ENCODE data around the gene PPP2R5C. TPM values are rescaled to one million over a fixed set of nuclear protein-coding genes. Genes with fewer than 3 reads are reported as not detected.
"Not testable (repeated sequence)": the region's sequence is repeated elsewhere in the genome, so short reads cannot be mapped to it uniquely, and the experiment has no call there.

Gene PPP2R5C
- total RNA-seq, 1 donor from 2014 or later = 202 TPM

DNA sequence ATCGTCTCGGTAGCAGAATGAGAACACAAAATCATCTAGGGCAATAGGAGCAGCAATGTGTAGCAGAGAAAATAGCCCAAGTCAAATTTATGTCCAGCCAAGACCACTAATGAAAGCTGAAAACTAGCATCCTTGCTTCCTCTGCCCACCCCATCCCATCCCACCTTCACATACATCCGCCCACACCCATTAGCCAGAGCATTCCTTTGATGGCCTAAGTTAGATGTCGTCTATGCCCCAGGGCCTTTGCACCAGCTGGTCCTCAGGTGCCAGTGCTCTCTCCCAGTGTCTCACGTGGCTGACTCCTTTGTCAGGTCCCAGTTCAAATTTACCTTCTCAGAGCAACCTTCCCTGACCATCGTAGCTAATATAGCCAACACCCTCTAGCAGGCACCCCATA is 17.8 kb upstream of the PPP2R5C start:
- no peak for DNase-seq (ENCODE audit: low spot score)
- intact Hi-C loops (cut with DNase I) = no loop called here

DNA sequence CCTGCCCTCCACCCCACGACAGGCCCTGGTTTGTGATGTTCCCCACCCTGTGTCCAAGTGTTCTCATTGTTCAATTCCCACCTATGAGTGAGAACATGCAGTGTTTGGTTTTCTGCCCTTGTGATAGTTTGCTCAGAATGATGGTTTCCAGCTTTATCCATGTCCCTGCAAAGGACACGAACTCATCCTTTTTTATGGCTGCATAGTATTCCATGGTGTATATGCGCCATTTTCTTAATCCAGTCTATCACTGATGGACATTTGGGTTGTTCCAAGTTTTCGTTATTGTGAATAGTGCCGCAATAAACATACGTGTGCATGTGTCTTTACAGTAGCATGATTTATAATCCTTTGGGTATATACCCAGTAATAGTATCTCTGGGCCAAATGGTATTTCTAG is 17.1 kb upstream of the PPP2R5C start:
- intact Hi-C loops (cut with DNase I); DNase-seq (ENCODE audit: low spot score): not testable (repeated sequence)

DNA sequence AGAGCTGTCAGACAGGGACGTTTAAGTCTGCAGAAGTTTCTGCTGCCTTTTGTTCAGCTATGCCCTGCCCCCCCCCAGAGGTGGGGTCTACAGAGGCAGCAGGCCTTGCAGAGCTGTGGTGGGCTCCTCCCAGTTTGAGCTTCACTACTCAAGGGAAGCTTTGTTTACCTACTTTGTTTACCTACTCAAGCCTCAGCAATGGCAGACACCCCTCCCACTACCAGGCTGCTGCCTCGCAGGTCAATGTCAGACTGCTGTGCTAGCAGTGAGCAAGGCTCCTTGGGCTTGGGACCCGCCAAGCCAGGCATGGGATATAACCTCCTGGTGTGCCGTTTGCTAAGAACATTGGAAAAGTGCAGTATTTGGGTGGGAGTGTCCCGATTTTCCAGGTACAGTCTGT is 11.8 kb upstream of the PPP2R5C start:
- intact Hi-C loops (cut with DNase I) = not testable (repeated sequence)

DNA sequence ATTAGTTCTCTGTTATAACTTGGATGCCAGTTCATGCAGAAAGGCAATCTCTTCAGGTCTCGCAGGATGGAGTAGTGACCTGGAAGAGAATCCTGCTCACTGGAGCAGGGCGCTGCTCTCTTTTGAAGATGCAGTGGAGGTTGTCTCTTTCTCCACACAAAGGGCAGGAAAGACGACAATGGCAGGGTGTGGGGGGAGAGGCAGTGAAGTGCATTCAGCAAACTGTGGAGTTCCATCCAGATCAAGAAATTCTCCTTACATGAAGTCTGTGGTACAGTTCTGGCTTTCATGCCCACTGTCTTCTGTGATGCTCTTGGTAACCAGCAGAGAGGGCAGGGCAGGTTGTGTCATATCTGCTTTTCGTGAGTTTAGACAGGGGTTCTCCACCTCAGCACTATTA is 6.6 kb upstream of the PPP2R5C start:
- intact Hi-C loops (cut with DNase I) = no loop called here
- DNase-seq (ENCODE audit: low spot score) = no peak

More for the DNA sequence above, 11.8 kb upstream of the PPP2R5C start:
- DNase-seq (ENCODE audit: low spot score) = not testable (repeated sequence)

DNA sequence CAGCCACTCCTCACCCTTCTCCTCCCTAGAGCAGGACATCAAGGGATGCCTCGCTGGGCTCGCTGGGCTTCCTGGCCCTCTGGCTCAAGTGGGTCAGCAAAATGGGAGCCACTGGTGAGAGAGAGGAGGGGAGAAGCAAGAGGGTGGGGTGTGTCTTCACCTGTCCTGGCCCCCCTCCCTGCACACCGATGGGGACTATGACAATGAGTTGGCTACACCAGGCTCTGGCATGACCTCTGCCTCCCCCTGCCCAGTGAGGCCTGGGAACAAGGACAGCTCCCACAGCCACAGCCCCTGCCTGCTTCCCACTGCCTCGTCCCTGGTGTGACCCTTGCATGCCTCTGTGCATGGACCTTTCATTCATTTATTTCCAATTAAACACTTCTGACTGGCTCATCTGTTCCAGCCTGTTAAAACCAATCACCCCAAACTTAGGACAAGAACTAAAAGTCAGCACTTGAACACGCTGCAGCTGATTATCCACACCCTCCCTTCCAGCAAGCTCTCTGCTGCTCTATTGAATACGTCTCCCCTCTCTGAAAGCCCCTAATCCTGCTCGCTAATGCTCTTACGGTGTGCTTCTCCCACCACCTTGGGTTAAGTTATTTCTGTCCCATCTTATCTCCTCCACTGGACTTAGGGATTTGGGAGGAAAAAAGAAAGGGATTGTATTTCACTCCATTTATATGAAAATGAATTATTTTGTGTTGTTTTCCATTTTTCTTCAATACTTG is 5.8 kb upstream of the PPP2R5C start:
- DNase-seq (ENCODE audit: low spot score) = no peak
- intact Hi-C loops (cut with DNase I) = no loop called here

DNA sequence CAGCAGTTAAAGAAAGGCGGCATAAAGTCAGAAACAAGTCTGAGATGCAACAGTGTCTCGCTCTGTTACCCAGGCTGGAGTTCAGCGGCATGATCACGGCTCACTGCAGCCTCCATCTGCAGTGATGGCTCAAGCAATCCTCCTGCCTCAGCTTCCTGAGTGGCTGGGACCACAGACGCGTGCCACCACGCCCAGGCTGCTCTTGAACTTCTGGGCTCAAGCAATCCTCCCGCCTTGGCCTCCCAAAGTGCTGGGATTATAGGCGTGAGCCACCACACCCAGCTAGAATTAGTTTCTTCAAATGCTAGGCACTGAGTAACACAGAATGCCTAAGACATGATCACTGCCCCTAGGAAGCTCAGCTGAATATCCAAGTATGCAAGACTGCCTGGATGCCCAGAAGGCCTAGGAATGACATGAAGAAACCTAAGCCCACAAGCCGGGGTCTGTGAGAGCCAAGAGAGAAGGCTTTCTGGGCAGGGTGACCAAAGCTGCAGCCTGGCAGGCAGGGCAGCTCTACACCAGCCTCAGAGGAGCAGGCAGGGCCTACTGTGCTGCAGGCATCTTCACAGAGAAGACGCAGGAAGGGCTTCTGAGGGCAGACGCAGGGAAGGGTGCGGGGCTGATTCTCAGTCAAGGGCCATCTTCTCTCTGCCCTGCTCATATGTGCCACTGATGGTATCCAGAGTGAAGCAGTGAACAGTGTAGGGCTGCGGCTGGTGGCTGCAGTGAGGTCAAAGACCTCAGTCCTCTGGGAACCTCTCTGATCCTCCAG is 4.3 kb upstream of the PPP2R5C start:
- intact Hi-C loops (cut with DNase I) = no loop called here

DNA sequence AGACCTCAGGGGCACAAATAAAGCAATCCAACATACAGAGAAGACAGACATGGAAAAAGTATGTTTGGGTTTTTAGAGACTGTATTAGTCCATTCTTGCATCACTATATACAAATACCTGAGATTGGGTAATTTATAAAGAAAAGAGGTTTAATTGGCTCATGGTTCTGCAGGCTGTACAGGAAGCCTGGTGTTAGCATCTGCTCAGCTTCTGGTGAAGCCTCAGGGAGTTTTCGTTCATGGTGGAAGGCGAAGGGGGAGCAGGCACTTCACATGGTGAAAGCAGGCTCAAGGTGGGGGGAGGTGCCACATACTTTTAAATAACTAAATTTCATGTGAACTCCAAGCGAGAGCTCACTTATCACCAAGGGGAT is 3.7 kb upstream of the PPP2R5C start:
- intact Hi-C loops (cut with DNase I) = no loop called here
- no peak for DNase-seq (ENCODE audit: low spot score)

More for the DNA sequence above, 4.3 kb upstream of the PPP2R5C start:
- DNase-seq (ENCODE audit: low spot score) = no peak

DNA sequence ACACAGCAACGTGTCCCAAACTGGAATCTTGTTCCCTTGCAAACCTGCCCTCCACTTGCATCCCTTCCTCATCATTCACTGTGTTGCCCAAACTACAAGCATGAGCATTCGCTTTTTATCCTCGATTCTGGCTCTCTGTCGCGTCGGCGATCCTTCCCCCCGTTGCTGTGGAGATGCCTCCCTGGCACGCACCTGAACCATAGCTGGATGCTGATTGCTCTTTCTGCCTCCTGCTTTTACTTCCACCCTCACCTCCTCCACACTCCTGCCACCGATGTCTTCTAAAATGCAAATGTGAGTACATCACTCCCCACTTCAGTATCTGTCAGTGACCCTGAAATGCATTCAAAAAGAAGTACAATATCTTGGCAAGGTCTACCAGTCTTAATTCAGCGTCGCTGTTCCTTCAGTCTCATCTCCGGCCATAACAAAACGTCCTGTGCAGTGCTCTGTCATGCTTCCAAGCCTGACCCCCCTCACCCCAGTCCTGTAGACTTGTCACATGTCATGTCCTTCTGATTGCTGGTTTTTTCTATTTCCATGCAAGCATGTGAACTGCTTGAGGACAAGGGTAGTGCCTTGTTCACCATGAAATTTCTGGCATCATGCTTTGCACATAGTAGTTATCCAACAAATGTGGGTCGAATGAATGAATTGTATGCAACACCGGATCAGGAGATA is 2.5 kb upstream of the PPP2R5C start:
- intact Hi-C loops (cut with DNase I) = no loop called here
- DNase-seq (ENCODE audit: low spot score) = no peak

DNA sequence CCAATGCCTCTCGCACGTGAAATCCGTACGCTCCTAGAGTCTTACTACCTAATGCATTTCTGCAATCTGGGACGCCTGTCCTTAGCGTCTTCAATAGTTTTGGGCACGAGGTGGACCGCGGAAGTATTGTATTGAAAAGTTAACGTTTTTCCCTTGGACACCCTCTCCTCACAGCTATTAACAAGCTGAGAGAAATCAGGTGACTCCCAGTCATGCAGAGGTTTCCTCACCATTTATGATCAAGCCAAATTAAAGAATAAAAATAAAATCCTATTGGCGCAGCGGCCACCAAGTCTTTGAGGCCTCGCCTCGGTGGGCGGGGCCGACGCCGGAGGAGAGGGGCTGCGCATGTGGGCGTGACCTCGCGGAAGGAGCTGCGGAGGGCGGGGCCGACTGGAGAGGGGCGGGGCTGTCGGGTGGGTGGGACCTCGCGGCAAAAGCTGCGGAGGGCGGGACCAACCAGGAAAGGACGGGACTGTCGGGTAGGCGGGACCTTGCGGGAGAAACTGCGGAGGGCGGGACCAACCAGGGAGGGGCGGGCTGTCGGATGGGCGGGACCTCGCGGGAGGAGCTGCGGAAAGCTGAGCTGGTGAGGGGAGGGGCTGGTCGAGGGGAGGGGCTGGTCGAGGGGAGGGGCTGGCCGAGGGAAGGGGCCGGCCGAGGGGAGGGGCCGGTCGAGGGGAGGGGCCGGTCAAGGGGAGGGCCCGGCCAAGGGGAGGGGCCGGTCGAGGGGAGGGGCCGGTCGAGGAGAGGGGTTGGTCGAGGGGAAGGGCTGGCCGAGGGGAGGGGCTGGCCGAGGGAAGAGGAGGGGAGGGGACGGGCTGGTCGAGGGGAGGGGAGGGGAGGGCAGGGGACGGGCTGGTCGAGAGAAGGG is 1.1 kb upstream of the PPP2R5C start:
- DNase-seq (ENCODE audit: low spot score) = peak; percentile 100
- intact Hi-C loops (cut with DNase I) = loop anchor here (5.0 kb wide), 2 partner anchors 53 to 202 kb away; partner anchors contain the start of gene DYNC1H1

DNA sequence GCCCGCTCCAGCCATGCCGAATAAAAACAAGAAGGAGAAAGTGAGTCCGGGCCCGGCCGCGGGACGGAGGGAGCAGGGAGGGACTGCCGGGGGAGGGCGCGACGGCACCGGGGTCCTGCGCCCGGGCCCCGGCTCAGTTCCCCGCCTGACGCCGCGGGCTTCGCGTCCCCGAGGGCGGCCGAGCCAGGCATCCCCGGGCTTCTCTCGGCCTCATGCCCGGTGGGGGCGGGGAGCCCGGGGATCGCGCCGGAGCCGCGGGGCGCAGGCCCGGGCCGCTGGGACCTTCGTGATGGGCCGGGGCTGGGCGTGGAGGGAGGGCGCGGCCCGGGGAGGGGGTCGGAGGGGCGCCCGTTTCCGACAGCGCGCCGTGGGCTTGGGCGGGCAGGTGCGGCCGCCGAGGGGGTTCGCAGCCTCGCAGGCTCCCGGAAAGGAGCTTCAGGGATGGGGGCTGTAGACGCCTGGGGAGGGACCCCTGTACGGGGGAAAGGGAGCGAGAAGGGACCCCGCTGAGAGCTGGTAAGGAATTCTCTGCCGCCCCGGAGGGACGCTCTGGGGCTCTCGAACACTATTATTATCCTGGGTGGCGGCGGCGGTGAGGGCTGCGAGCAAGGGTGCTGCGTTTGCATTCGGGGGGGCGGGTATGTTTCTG is 496 bp downstream of the PPP2R5C start:
- DNase-seq (ENCODE audit: low spot score) = no peak
- intact Hi-C loops (cut with DNase I) = loop anchor here (5.0 kb wide), 2 partner anchors 55 to 200 kb away; partner anchors contain the start of gene DYNC1H1

DNA sequence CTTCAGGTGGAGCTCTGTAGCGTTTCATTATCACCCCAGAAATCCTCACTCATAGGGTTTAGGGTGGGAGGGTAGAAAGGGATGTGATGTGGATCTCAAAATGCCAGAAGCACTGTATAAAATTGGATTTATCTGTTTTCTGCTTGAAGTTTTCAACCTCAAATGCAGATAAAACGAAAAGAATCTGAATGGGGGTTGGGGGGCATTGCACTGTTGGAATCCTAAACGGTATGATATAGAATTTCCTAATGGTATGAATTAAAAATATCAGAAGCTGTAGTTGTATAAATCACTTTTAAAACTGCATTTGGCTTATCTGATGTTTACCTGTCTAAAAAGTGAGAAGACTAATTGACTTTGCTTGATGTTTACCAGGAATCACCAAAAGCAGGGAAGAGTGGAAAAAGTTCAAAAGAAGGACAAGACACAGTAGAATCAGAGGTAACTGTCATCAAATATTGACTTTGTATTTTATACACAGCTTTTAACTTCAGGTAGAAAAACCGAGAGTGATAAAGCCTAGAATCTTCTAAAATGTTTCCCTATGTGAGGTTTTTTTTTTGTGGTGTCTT is 1.1 kb downstream of the PPP2R5C start:
- intact Hi-C loops (cut with DNase I) = loop anchor here (5.0 kb wide), 2 partner anchors 55 to 200 kb away; partner anchors contain the start of gene DYNC1H1
- DNase-seq (ENCODE audit: low spot score) = no peak

DNA sequence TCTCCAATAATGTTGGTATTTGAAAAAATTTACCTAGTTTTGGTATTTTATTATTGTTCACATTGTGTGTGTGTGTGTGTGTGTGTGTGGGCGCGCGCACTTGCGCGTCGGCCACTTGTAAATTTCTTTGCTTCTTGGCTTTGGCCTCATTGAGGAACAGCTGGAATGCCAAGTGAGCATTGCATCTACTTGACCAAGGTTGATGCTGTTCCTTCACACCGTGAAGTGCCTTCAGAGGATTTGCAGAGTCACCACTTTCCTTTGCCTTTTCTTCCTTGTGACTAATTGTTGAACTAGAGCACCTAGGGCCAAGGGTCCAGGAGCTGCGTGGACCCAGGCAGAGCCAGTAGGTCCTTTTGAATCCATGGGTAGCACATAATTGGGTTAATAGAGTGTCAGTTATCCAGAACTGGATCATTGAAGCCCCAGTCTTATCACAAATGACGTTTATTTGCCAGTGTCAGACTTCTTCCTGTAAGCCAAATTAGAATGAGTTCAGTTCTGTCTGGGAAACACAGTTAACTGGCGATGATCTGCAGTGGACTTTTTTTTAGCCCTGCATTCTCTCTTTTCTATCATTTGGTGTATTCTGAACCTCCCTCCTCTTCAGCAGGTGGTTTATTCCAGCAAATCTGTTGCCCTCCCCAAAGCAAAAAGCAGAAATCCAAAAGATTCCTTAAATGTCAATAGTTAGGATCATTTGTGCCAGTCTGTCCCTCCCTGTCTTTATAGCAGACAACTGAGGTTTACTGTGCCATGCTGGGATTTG is 2.6 kb downstream of the PPP2R5C start:
- no peak for DNase-seq (ENCODE audit: low spot score)
- intact Hi-C loops (cut with DNase I) = loop anchor here (5.0 kb wide), 2 partner anchors 57 to 198 kb away; partner anchors contain the start of gene DYNC1H1

DNA sequence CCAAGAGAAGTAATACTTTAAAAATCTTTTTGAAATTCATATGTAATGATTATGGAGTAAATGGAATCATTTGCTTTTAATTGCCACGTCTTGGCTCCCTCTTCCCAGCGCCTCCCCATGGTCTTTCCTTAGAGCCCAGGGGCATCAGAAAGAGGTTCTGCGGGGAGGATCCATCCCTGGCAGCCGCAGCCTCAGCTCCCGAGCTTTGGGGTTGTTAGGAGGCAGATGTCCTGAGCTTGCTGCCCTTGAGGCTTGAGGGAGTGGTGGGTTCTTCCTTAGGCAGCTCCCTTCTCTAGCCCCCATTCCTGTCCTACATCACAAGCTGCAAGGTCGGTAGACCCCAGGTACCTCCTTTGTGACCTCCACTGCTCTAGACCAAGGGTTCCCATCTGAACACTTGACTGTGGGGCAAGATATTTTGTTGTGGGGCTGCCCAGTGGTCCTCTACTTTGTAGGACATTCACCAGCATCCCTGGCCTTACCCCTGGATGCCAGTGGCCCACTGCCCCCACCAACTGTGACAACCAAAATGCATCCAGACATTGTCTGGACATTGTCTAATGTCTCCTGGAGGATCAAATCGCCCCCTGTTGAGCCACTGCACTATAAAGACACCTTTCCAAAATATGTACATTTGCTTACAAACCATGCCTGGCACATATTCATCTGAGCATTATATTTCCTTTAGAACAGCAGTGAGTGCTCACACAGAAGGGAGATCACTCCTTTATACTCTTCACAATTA is 6.3 kb downstream of the PPP2R5C start:
- no peak for DNase-seq (ENCODE audit: low spot score)
- intact Hi-C loops (cut with DNase I) = no loop called here

DNA sequence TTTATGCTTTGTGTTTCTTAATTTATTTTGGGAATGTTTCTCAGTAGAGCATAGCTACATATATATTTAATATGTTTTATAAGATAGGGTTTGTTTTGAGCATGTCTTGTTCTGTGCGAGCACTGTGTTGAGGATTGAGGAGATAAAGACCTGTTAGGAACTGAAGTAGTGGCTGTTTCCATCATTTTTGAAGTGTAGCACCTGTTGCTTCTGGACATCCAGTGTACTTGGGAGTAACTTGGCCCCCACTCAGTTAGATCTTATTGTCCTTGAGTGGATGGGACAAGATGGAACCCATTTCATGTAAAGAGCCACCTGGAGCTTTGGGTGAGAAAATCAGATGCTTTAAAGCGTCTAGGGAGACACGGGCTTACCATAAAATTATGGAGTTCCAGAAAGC is 8.7 kb downstream of the PPP2R5C start:
- intact Hi-C loops (cut with DNase I) = loop anchor here (5.0 to 10.0 kb wide), 3 partner anchors 37 to 177 kb away; no protein-coding TSS in a partner anchor
- no peak for DNase-seq (ENCODE audit: low spot score)

DNA sequence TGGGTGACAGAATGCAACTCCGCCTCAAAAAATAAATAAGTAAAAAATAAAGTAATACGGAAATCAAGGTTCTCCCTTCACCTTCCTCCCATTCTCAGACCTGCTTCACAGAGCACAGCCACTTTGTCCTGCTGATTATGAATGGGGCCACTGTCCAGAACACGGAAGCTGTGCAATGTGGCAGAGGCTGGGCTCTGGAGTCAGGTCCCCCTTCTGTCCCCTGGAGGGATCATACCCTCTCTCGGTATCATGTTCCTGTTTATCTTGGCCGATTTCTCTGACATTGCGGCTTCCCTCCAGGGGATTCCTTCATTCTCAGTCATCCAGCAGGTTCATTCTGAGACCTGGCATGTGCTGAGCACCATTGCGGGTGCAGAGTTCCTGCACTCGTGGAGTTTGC is 11.3 kb downstream of the PPP2R5C start:
- intact Hi-C loops (cut with DNase I) = loop anchor here (5.0 to 10.0 kb wide), 3 partner anchors 35 to 175 kb away; no protein-coding TSS in a partner anchor
- DNase-seq (ENCODE audit: low spot score) = no peak

DNA sequence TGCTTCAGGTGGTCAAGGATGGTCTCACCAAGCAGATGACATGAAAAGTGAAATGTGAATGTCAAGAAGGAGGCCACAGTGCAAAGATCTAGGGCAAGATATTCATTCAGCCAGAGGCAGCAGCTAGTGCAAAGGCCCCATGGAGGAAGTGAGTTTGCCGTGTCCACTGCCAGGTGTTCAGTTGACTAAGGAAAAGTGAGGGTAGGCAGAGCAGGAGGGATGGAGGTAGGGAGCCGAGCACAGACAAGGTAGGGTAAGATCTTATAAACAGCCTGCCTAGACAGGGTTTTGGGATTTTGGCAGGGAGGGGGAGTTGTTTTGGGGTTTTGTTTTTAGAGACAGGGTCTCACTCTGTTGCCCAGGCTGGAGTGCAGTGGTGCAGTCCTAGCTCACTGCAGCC is 11.9 kb downstream of the PPP2R5C start:
- intact Hi-C loops (cut with DNase I) = loop anchor here (5.0 to 10.0 kb wide), 3 partner anchors 34 to 174 kb away; no protein-coding TSS in a partner anchor
- no peak for DNase-seq (ENCODE audit: low spot score)
